GM06990 (cell line): ENCODE results near the gene B4GALT5.
"Not testable (repeated sequence)": the region's sequence is repeated elsewhere in the genome, so short reads cannot be mapped to it uniquely, and the experiment has no call there.

Source experiments
- DNase-seq: peaks from one replicate; pipeline ENCODE4 v3.0.0-alpha.2; 2011; ENCODE audit not compliant: insufficient read length; ENCODE audit errors: extremely low read depth
- H3K27me3 ChIP-seq: replicated peaks from 2 replicates; pipeline ENCODE4 v1.6.0; 2011; ENCODE audit warnings: low read length; ENCODE audit not compliant: control insufficient read depth, insufficient read depth
- H3K36me3 ChIP-seq: 2 replicates; pipeline ENCODE4 v1.5.1; 2011; ENCODE audit warnings: low read length; ENCODE audit not compliant: control insufficient read depth, insufficient read depth
- H3K4me3 ChIP-seq: replicated peaks from 2 replicates; pipeline ENCODE4 v1.5.1; 2011; ENCODE audit warnings: low read depth, mild to moderate bottlenecking, control low read depth, low read length
- CTCF ChIP-seq: IDR thresholded peaks from 2 replicates; pipeline ENCODE4 v1.5.1; 2011; ENCODE audit warnings: low read length, control low read depth, mild to moderate bottlenecking, inconsistent platforms; ENCODE audit not compliant: insufficient read depth, poor library complexity, severe bottlenecking

B4GALT5 gene

GRCh38 chr20:49713753-49714712 lies at the start of gene B4GALT5:
B4GALT5 (minus strand) TSS chr20:49713878; CDS start chr20:49713690, 188 bp downstream.
- DNase-seq = peak; percentile 87
- H3K4me3 ChIP-seq = peak within 1 kb of the TSS; percentile 75
- TF ChIP-seq CTCF = no peak
- H3K27me3 ChIP-seq = no peaks in the 10 kb centered on the region
- H3K36me3 ChIP-seq = no peaks in the 10 kb centered on the region

GRCh38 chr20:49762940-49763766 lies 49.5 kb upstream of the B4GALT5 start:
- Histone ChIP-seq H3K4me3 (no peak overlapping the region), H3K27me3 (no peaks in the 10 kb centered on the region), H3K36me3 (no peaks in the 10 kb centered on the region)
- TF ChIP-seq CTCF = no peak
- DNase-seq = no peak

GRCh38 chr20:49761888-49762287 lies 48.2 kb upstream of the B4GALT5 start:
- not testable (repeated sequence) for H3K4me3 ChIP-seq, DNase-seq, H3K36me3 ChIP-seq, H3K27me3 ChIP-seq

GRCh38 chr20:49759266-49759950 lies 45.7 kb upstream of the B4GALT5 start:
- H3K36me3 ChIP-seq = no peaks in the 10 kb centered on the region
- TF ChIP-seq CTCF = no peak
- H3K4me3 ChIP-seq = no peak overlapping the region
- no peaks in the 10 kb centered on the region for H3K27me3 ChIP-seq
- no peak for DNase-seq

- no peak overlapping the region for H3K4me3 ChIP-seq
- no peaks in the 10 kb centered on the region for H3K36me3 ChIP-seq
- TF ChIP-seq CTCF = no peak
- no peak for DNase-seq
- H3K27me3 ChIP-seq = no peaks in the 10 kb centered on the region
Observed at GRCh38 chr20:49758781-49759180, 45.1 kb upstream of the B4GALT5 start.
